Measurements from ENCODE around the gene CD34. TPM values are rescaled to one million over a fixed set of nuclear protein-coding genes. Genes with fewer than 3 reads are reported as not detected.

The CD34 gene
- total RNA-seq, 1 donor: 0.27 TPM

DNA sequence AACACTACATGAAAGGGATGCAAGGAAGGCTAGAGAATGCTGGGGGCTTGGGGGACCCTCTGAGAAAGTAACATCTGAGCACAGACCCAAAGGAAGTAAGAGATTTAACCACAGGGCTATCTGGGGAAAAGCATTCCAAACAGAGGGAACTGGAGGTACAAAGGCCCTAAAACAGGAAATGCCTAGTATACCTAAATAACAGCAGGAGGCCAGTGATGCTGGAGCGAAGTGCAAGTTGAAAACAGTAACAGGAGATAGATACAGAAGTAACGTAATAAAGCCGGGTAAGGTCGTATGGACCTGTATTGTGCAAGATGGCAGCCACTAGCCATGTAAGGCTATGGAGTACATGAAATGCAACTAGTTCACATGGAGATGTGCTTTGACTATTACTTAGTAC is 52.1 kb downstream of the CD34 start:
- H3K4me3 ChIP-seq (ENCODE audit: low read depth, low read length): no peak overlapping the region
- no peak for DNase-seq (ENCODE audit: low read depth)
- TF ChIP-seq, protein P1, sequence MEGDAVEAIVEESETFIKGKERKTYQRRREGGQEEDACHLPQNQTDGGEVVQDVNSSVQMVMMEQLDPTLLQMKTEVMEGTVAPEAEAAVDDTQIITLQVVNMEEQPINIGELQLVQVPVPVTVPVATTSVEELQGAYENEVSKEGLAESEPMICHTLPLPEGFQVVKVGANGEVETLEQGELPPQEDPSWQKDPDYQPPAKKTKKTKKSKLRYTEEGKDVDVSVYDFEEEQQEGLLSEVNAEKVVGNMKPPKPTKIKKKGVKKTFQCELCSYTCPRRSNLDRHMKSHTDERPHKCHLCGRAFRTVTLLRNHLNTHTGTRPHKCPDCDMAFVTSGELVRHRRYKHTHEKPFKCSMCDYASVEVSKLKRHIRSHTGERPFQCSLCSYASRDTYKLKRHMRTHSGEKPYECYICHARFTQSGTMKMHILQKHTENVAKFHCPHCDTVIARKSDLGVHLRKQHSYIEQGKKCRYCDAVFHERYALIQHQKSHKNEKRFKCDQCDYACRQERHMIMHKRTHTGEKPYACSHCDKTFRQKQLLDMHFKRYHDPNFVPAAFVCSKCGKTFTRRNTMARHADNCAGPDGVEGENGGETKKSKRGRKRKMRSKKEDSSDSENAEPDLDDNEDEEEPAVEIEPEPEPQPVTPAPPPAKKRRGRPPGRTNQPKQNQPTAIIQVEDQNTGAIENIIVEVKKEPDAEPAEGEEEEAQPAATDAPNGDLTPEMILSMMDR (IDR thresholded peaks at IDR 0.05; ENCODE audit: insufficient read depth, low read length): no peak

DNA sequence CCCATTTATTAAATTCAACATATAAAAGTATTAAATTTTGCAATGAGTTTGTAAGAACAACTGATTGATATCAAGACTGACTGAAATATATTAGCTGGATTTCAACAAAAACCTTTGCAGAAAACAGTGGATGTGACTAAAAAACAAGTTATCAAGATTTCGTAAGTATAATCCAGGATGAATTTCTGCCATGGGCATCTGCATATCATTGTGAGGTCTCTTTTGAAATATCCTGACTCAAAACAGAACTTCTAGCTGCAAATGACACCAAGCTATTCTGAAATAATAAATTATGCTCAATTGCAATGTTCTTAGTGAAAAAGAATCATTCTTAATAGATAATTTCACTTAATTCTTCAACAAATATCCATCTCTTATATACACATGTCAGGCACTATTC is 52.6 kb downstream of the CD34 start:
- TF ChIP-seq, protein P1 (IDR thresholded peaks at IDR 0.05; ENCODE audit: insufficient read depth, low read length): no peak
- DNase-seq (ENCODE audit: low read depth): peak; percentile 25

DNA sequence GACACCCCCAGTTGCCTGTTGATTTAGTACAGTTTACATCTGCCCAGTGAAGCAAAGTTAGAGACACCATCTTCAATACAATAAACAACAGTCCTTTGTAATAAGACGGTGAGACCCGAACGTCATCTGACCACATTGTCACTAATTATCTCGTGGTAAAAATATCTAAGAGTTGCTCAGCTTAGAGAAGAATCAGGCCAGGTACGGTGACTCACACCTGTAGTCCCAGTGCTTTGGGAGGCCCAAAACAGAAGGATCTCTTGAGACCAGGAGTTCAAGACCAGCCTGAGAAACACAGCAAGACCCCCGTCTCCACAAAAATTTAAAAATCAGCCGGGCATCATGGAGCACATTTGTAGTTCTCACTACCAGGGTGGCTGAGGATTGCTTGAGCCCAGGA is 53.5 kb downstream of the CD34 start:
- DNase-seq (ENCODE audit: low read depth): no peak
- H3K4me3 ChIP-seq (ENCODE audit: low read depth, low read length): no peak overlapping the region
- TF ChIP-seq, protein P1 (IDR thresholded peaks at IDR 0.05; ENCODE audit: insufficient read depth, low read length): no peak

More for the DNA sequence above, 52.6 kb downstream of the CD34 start:
- H3K4me3 ChIP-seq (ENCODE audit: low read depth, low read length): no peak overlapping the region

DNA sequence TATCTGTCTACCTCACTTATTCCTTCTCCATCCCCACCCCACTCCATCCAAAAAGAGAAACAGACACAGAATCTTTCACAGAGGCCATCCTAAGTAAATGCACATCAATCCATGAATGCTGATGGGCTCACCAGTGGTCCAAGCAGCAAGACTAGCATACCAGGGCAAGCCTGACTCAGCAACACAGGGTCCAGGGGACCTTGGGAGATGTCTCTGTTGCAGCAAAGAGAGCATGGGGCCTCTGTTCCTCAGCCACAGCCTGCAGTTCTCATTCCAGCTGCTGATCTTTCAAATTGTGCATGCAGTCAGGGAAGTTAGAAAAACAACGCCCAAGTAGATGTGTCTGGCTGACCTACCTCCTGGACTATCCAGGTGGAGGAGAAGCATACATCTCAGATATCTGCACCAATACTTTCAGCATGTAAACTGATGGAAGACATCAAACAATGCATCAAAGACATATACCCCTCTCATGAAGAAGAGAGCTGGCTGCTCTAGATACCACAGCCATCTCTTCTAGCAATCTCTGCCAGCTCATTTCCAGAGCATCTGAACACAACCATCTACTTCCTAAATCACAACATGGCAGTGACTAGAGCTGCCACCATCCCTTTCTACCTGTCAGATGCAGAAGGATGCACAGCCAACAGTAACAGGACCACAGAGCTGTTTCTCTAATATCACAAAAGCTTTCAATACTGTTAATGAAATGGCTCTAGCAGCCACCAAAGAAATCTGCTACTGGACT is 54.5 kb downstream of the CD34 start:
- TF ChIP-seq, protein P1 (IDR thresholded peaks at IDR 0.05; ENCODE audit: insufficient read depth, low read length): no peak
- no peak overlapping the region for H3K4me3 ChIP-seq (ENCODE audit: low read depth, low read length)
- DNase-seq (ENCODE audit: low read depth): no peak

DNA sequence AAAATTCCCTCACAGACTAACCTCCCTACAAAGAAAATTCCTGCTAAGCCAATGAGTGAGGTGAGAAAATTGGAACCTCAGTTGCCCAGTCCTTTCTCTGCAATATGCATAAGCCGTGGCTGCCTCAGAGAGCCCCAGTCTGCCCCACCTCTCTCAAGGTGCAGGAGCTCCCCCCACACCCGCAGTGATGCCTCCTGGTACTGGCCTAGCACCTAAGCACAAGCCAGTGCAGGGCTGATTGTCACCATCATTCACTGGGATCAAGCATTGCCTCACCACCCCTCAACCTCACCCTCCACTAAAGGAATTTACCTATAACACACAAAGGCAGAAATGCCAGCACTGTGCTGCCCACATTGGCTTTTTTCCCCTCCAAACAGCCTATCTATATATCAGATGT is 56.9 kb downstream of the CD34 start:
- TF ChIP-seq, protein P1 (IDR thresholded peaks at IDR 0.05; ENCODE audit: insufficient read depth, low read length): no peak
- no peak for DNase-seq (ENCODE audit: low read depth)
- no peak overlapping the region for H3K4me3 ChIP-seq (ENCODE audit: low read depth, low read length)

DNA sequence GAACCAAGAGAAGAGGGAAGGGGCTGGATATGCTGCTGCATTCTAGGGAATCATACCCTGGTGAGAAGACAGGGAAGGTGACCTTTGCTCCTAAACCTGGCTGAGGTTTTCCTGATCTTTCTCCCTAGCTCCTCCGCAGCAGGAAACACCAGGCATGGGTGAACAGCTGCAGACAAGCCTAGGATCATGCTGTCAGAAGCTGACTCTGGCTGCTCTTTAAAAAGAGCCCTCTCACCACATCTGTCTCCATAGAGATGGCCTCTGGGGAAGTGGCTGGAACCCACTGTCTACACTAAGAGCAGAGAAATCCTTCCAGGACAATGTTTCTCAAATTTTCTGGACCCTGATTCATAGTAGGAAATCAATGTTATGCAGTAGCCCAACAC is 57.6 kb downstream of the CD34 start:
- TF ChIP-seq, protein P1 (IDR thresholded peaks at IDR 0.05; ENCODE audit: insufficient read depth, low read length): no peak
- no peak for DNase-seq (ENCODE audit: low read depth)
- H3K4me3 ChIP-seq (ENCODE audit: low read depth, low read length): no peak overlapping the region
